Activated CD4-positive, alpha-beta T cell treated with anti-CD3 and anti-CD28 coated beads, Interleukin-2, amount 10 ng/mL, durations not matched to agents 7 days and 5 days (primary cell): ENCODE measurements around the gene PLIN1. TPM values are rescaled to one million over a fixed set of nuclear protein-coding genes. Genes with fewer than 3 reads are reported as not detected.

Experiments
- CTCF ChIA-PET: fragments of 350-600 bp; sonication (Branson Sonifier 250); formaldehyde crosslinking; loops from one replicate; lab custom pipeline; 2021; ENCODE audit warnings: antibody characterized with exemption; lab: Charles Lee
- POLR2A ChIA-PET: fragments of 350-600 bp; sonication (Branson Sonifier 250); formaldehyde crosslinking; loops from one replicate; lab custom pipeline; 2021; ENCODE audit warnings: antibody characterized with exemption; lab: Charles Lee
- DNase-seq: peaks from one replicate; pipeline ENCODE4 v3.0.0-alpha.2; 2020
- H3K27ac Mint-ChIP-seq: one replicate; pipeline ENCODE4 v1.8.0; 2021; ENCODE audit warnings: mild to moderate bottlenecking, moderate library complexity, mixed read lengths
- H3K27me3 Mint-ChIP-seq: one replicate; pipeline ENCODE4 v1.8.0; 2021; ENCODE audit warnings: mixed read lengths
- H3K36me3 Mint-ChIP-seq: one replicate; pipeline ENCODE4 v1.8.0; 2021; ENCODE audit warnings: low read depth, mixed read lengths
- H3K4me1 Mint-ChIP-seq: one replicate; pipeline ENCODE4 v1.8.0; 2021; ENCODE audit warnings: mixed read lengths
- H3K4me3 Mint-ChIP-seq: one replicate; pipeline ENCODE4 v1.8.0; 2021; ENCODE audit warnings: mild to moderate bottlenecking, moderate library complexity, mixed read lengths
- H3K9me3 Mint-ChIP-seq: one replicate; pipeline ENCODE4 v1.8.0; 2021; ENCODE audit warnings: mixed read lengths
- total RNA-seq, 2 experiments: library from RNA; stranded (reverse); gene quantifications; one replicate each; pipeline ENCODE4 v1.2.3, GENCODE V29; 2021

The PLIN1 gene
- total RNA-seq, 2 experiments from 2014 or later, result 0.07 TPM; not detected in 1

GRCh38 chr15:89627256-89627970 lies 51.8 kb downstream of the PLIN1 start:
- Mint-ChIP-seq H3K4me3 (no peak overlapping the region), H3K27ac (no peak overlapping the region), H3K9me3 (no peaks in the 10 kb centered on the region), H3K4me1 (no peaks in the 10 kb centered on the region), H3K27me3 (no peaks in the 10 kb centered on the region), H3K36me3 (peaks cover 65% of the 10 kb centered on the region)
- CTCF ChIA-PET, result interaction anchor here (1.1 kb wide), 2 partner anchors 17 to 19 kb away, joined by 3 read pairs; no protein-coding TSS in a partner anchor
- POLR2A ChIA-PET, result no interaction called here
- no peak for DNase-seq

GRCh38 chr15:89625716-89626115 lies 53.5 kb downstream of the PLIN1 start:
- H3K4me1 Mint-ChIP-seq, result no peaks in the 10 kb centered on the region
- H3K27me3 Mint-ChIP-seq, result no peaks in the 10 kb centered on the region
- DNase-seq, result no peak
- CTCF ChIA-PET, result interaction anchor here (1.4 kb wide), 1 partner anchor 10 kb away, joined by 6 read pairs; no protein-coding TSS in a partner anchor
- H3K9me3 Mint-ChIP-seq, result no peaks in the 10 kb centered on the region
- H3K4me3 Mint-ChIP-seq, result no peak overlapping the region
- H3K36me3 Mint-ChIP-seq, result peaks cover 63% of the 10 kb centered on the region
- POLR2A ChIA-PET, result no interaction called here
- H3K27ac Mint-ChIP-seq, result no peak overlapping the region

GRCh38 chr15:89623165-89623564 lies 56.0 kb downstream of the PLIN1 start:
- Mint-ChIP-seq H3K27me3 (no peaks in the 10 kb centered on the region), H3K9me3 (no peaks in the 10 kb centered on the region), H3K4me1 (no peaks in the 10 kb centered on the region), H3K27ac (no peak overlapping the region), H3K36me3 (peaks cover 62% of the 10 kb centered on the region), H3K4me3 (no peak overlapping the region)
- ChIA-PET CTCF (no interaction called here), POLR2A (no interaction called here)
- DNase-seq, result no peak

DNA sequence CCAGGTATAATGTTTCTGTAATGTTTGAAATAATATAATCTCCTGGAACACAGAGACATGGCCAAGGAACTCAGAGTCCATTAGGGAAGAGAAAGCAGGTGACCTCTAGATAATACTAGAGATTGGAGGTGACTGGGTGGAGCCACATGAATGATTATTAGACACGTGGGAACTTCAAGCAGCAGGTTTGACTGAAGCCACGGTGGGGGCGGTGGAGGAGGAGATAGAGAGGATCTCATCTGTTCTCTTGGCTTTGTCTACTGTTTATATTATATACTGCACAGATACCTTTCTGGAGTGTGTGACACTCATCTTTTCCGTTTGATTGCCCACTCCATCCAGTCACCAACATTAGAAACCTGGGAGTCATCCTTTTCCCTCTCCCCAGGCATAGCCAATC lies 57.6 kb downstream of the PLIN1 start:
- Mint-ChIP-seq H3K27ac (no peak overlapping the region), H3K9me3 (no peaks in the 10 kb centered on the region), H3K4me3 (no peak overlapping the region), H3K4me1 (no peaks in the 10 kb centered on the region), H3K36me3 (peaks cover 59% of the 10 kb centered on the region), H3K27me3 (no peaks in the 10 kb centered on the region)
- ChIA-PET CTCF (interaction anchor here (0.9 kb wide), 1 partner anchor 46 kb away, joined by 3 read pairs; the partner anchor contains the start of gene TICRR), POLR2A (no interaction called here)
- no peak for DNase-seq

DNA sequence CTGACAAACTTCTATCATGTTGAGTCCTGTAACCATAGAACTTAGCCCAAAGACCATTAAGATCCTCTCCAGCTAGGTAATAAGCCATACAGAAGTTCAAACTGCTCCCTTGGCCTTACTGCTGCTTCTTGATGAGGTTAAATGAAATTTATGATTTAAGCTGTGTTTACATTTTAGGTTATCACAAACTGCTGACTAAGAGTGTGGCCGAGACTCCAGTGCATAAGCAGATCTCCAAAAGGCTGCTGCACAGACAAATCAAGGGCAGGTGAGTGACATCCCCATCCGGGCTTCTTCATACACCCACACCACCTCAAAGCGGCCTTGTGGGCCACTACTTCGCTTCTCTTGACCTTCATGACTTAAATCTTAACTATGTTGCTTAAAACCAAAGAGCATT lies 62.9 kb downstream of the PLIN1 start:
- no peak overlapping the region for H3K27ac Mint-ChIP-seq
- no peaks in the 10 kb centered on the region for H3K4me1 Mint-ChIP-seq
- CTCF ChIA-PET, result interaction anchor here (2.0 kb wide), 1 partner anchor 10 kb away, joined by 6 read pairs; no protein-coding TSS in a partner anchor

GRCh38 chr15:89615135-89615534 lies 64.0 kb downstream of the PLIN1 start:
- H3K4me1 Mint-ChIP-seq, result no peaks in the 10 kb centered on the region
- H3K27ac Mint-ChIP-seq, result no peak overlapping the region
- H3K4me3 Mint-ChIP-seq, result no peak overlapping the region
- ChIA-PET CTCF (interaction anchor here (2.0 kb wide), 1 partner anchor 11 kb away, joined by 6 read pairs; no protein-coding TSS in a partner anchor), POLR2A (no interaction called here)
- no peaks in the 10 kb centered on the region for H3K27me3 Mint-ChIP-seq
- H3K36me3 Mint-ChIP-seq, result peaks cover 76% of the 10 kb centered on the region
- no peak for DNase-seq
- H3K9me3 Mint-ChIP-seq, result peaks cover 18% of the 10 kb centered on the region

More for the DNA sequence above, 62.9 kb downstream of the PLIN1 start:
- peaks cover 72% of the 10 kb centered on the region for H3K36me3 Mint-ChIP-seq
- peaks cover 14% of the 10 kb centered on the region for H3K9me3 Mint-ChIP-seq
- no peaks in the 10 kb centered on the region for H3K27me3 Mint-ChIP-seq
- H3K4me3 Mint-ChIP-seq, result no peak overlapping the region
- POLR2A ChIA-PET, result no interaction called here
- DNase-seq, result no peak

Other genes with a start within 250 kb of the PLIN1 start
- not detected for gene RHCG, start 182.8 kb downstream of the PLIN1 start, total RNA-seq
- 10 to 100 TPM; 28.8 to 29.8 TPM for gene TICRR, start 103.9 kb downstream of the PLIN1 start, total RNA-seq
- under 1 TPM; 0.65 to 0.67 TPM for gene KIF7, start 23.9 kb downstream of the PLIN1 start, total RNA-seq
- 1 to 10 TPM; 1.7 to 2.8 TPM for gene PEX11A, start 11.4 kb upstream of the PLIN1 start, total RNA-seq
- not detected for gene WDR93, start 11.4 kb upstream of the PLIN1 start, total RNA-seq
- gene MESP1, start 71.9 kb upstream of the PLIN1 start, total RNA-seq, result 1 to 10 TPM; 1.1 to 1.6 TPM
- not detected for gene MESP2, start 97.0 kb upstream of the PLIN1 start, total RNA-seq
- gene ANPEP, start 135.5 kb upstream of the PLIN1 start, total RNA-seq, result 1 to 10 TPM; 1.4 to 2.0 TPM
- 10 to 100 TPM; 25.3 to 28.1 TPM for gene AP3S2, start 214.6 kb upstream of the PLIN1 start, total RNA-seq
- not detected for gene ARPIN, start 233.6 kb upstream of the PLIN1 start, total RNA-seq